SK-N-SH (cell line): Measurements from ENCODE around the gene TSPAN10. TPM values are rescaled to one million over a fixed set of nuclear protein-coding genes. Genes with fewer than 3 reads are reported as not detected.
"Not testable (repeated sequence)": the region's sequence is repeated elsewhere in the genome, so short reads cannot be mapped to it uniquely, and the experiment has no call there.

Experiments
- CTCF ChIA-PET: fragments of 300-600, 350-600 bp; formaldehyde crosslinking; extraction: SDS; loops from one replicate; lab custom pipeline; 2021; lab: Yijun Ruan, JAX
- POLR2A ChIA-PET: fragments of 350-600 bp; sonication (Branson Sonifier 250); formaldehyde crosslinking; extraction: SDS; loops from one replicate; lab custom pipeline; 2020; ENCODE audit warnings: antibody characterized with exemption, inconsistent platforms; lab: Yijun Ruan, JAX
- DNase-seq: peaks from one replicate; pipeline ENCODE4 v3.0.0; 2012
- H2AFZ ChIP-seq: fragments of 200-600 bp; sonication (generic); 2 replicates; pipeline ENCODE4 v1.8.1; 2016; ENCODE audit warnings: antibody characterized with exemption, mild to moderate bottlenecking, low read depth
- H3F3A ChIP-seq: fragments of 200-600 bp; sonication (generic); replicated peaks from 2 replicates; pipeline ENCODE3; 2016; ENCODE audit warnings: antibody characterized with exemption, mild to moderate bottlenecking; ENCODE audit not compliant: insufficient read depth
- H3K27ac ChIP-seq, 2 experiments: fragments of 200-500 bp in 1 of 2; fragments of 200-600 bp in 1 of 2; sonication (Bioruptor generic) in 1 of 2; sonication (generic), shearing (Covaris generic) in 1 of 2; 2 replicates each; pipeline versions ENCODE4 v1.5.1 to v1.6.1; 2014 to 2016; ENCODE audit warnings: low read depth in 2 of 2, inconsistent platforms in 1 of 2, low read length in 1 of 2, mild to moderate bottlenecking in 1 of 2, mixed read lengths in 1 of 2
- H3K27me3 ChIP-seq: fragments of 200-600 bp; sonication (generic), shearing (Covaris generic); 2 replicates; pipeline ENCODE4 v1.6.1; 2016; ENCODE audit warnings: mixed run types; ENCODE audit not compliant: insufficient read depth
- H3K36me3 ChIP-seq, 2 experiments: fragments of 200-500 bp in 1 of 2; fragments of 200-600 bp in 1 of 2; sonication (Bioruptor generic) in 1 of 2; sonication (generic) in 1 of 2; replicated peaks in 1 of 2; 2 replicates each; pipeline versions ENCODE3 to v1.5.1; 2014 to 2016; ENCODE audit warnings: low read length in 1 of 2, mild to moderate bottlenecking in 1 of 2; ENCODE audit not compliant: insufficient read depth in 2 of 2, control insufficient read depth in 1 of 2
- H3K4me1 ChIP-seq, 2 experiments: fragments of 200-500 bp in 1 of 2; fragments of 200-600 bp in 1 of 2; sonication (Bioruptor generic) in 1 of 2; sonication (generic), shearing (Covaris generic) in 1 of 2; 2 replicates each; pipeline versions ENCODE4 v1.5.1 to v1.6.1; 2014 to 2016; ENCODE audit warnings: low read depth in 1 of 2, low read length in 1 of 2, mixed run types in 1 of 2; ENCODE audit not compliant: insufficient read depth in 2 of 2, control insufficient read depth in 1 of 2
- H3K4me2 ChIP-seq: fragments of 200-600 bp; sonication (generic), shearing (Covaris generic); 2 replicates; pipeline ENCODE4 v1.6.1; 2017; ENCODE audit warnings: mixed run types
- H3K4me3 ChIP-seq, 2 experiments: fragments of 200-500 bp in 1 of 2; fragments of 200-600 bp in 1 of 2; sonication (Bioruptor generic) in 1 of 2; sonication (generic), shearing (Covaris generic) in 1 of 2; 2 replicates each; pipeline versions ENCODE4 v1.5.1 to v1.8.1; 2014 to 2016; ENCODE audit warnings: low read depth in 2 of 2, inconsistent platforms in 1 of 2, low read length in 1 of 2, mild to moderate bottlenecking in 1 of 2, mixed read lengths in 1 of 2, moderate library complexity in 1 of 2
- H3K79me2 ChIP-seq: fragments of 200-600 bp; sonication (generic); 2 replicates; pipeline ENCODE4 v1.8.1; 2017; ENCODE audit warnings: mild to moderate bottlenecking; ENCODE audit not compliant: insufficient read depth
- H3K9ac ChIP-seq: fragments of 200-600 bp; sonication (generic); 2 replicates; pipeline ENCODE4 v1.6.1; 2017; ENCODE audit warnings: mixed run types
- H3K9me2 ChIP-seq: fragments of 200-600 bp; sonication (generic); 2 replicates; pipeline ENCODE4 v1.6.1; 2017; ENCODE audit warnings: mixed run types
- H3K9me3 ChIP-seq: fragments of 200-600 bp; sonication (generic); 2 replicates; pipeline ENCODE4 v1.6.1; 2017; ENCODE audit warnings: mixed run types, mild to moderate bottlenecking, moderate library complexity
- H4K20me1 ChIP-seq: fragments of 200-600 bp; sonication (generic); 2 replicates; pipeline ENCODE4 v1.6.1; 2017; ENCODE audit warnings: mild to moderate bottlenecking, mixed run types; ENCODE audit not compliant: insufficient read depth
- CTCF ChIP-seq: fragments of 200-600 bp; sonication (generic); IDR thresholded peaks from 2 replicates; pipeline ENCODE4 v1.6.1; 2017; ENCODE audit warnings: antibody characterized with exemption, mild to moderate bottlenecking, moderate library complexity
- ELF1 ChIP-seq: IDR thresholded peaks from 2 replicates; pipeline ENCODE4 v1.4.0; 2012
- FOXJ3 ChIP-seq: sonication (generic); formaldehyde crosslinking; IDR thresholded peaks from 2 replicates; pipeline ENCODE4 v1.5.1; 2020; ENCODE audit warnings: mild to moderate bottlenecking, missing genetic modification reagents
- JUND ChIP-seq: IDR thresholded peaks from 2 replicates; pipeline ENCODE4 v1.4.0; 2012
- MAX ChIP-seq: IDR thresholded peaks from 2 replicates; pipeline ENCODE4 v1.4.0; 2012; ENCODE audit warnings: low read depth
- MEF2A ChIP-seq: IDR thresholded peaks from 2 replicates; pipeline ENCODE4 v1.4.0; 2012; ENCODE audit warnings: low read depth, borderline replicate concordance
- RAD21 ChIP-seq: IDR thresholded peaks from 2 replicates; pipeline ENCODE4 v1.6.1; 2012; ENCODE audit warnings: mild to moderate bottlenecking, low read length
- RCOR1 ChIP-seq: fragments of 150-350 bp; IDR thresholded peaks from 2 replicates; pipeline ENCODE4 v1.6.1; 2017; ENCODE audit warnings: antibody characterized with exemption, low read length
- REST ChIP-seq: IDR thresholded peaks from 2 replicates; pipeline ENCODE4 v1.6.1; 2012; ENCODE audit warnings: mild to moderate bottlenecking, low read depth, low read length, moderate library complexity
- USF1 ChIP-seq: IDR thresholded peaks from 2 replicates; pipeline ENCODE4 v1.4.0; 2012; ENCODE audit warnings: low read depth, borderline replicate concordance
- USF2 ChIP-seq: fragments of 150-350 bp; IDR thresholded peaks from 2 replicates; pipeline ENCODE4 v1.6.1; 2017; ENCODE audit warnings: antibody characterized with exemption, low read length, low read depth, borderline replicate concordance
- YY1 ChIP-seq: IDR thresholded peaks from 2 replicates; pipeline ENCODE4 v1.4.0; 2012; ENCODE audit warnings: low read depth, mild to moderate bottlenecking
- WGBS: methylation state at CpG from one replicate; pipeline ENCODE4 v1.1.6; 2017; ENCODE audit warnings: low lambda C conversion rate; 5-methylcytosine and 5-hydroxymethylcytosine counted together
- polyA plus RNA-seq, 3 experiments: library from polyadenylated mRNA; depleted of rRNA; stranded (reverse); fragments of >200 nt; gene quantifications; 2 replicates each; pipeline ENCODE4 v1.2.3, GENCODE V29; 2012

The TSPAN10 gene
- polyA plus RNA-seq, 1 of the 3 experiments (the other 2 are of a cell fraction) = 6.0 TPM

GRCh38 chr17:81675515-81676221 lies 38.7 kb downstream of the TSPAN10 start:
- Histone ChIP-seq H3F3A (peaks cover 30% of the 10 kb centered on the region), H3K79me2 (peaks cover 40% of the 10 kb centered on the region; the same call in 1 of the 2 replicates), H3K36me3 (peaks cover 17 to 46% of the 10 kb centered on the region in 2 experiments)
- DNase-seq, H3K9me3 ChIP-seq, H3K27ac ChIP-seq, H3K4me3 ChIP-seq, H3K9me2 ChIP-seq, H2AFZ ChIP-seq, H4K20me1 ChIP-seq, H3K4me1 ChIP-seq, H3K9ac ChIP-seq, H3K4me2 ChIP-seq, H3K27me3 ChIP-seq: not testable (repeated sequence)
- TF ChIP-seq CTCF = peak; percentile 77
- peak; percentile 41; the same call in 1 of the 2 replicates for TF ChIP-seq RAD21
- 47% methylated on average over 18 of the region's 18 CpGs for WGBS
- ChIA-PET CTCF (interaction anchor here (0.6 to 2.5 kb wide), 17 partner anchors 10 to 225 kb away, joined by 3 to 17 read pairs (median 4); partner anchors contain the start of genes CCDC137, MRPL12, OXLD1 and PDE6G), POLR2A (interaction anchor here (0.8 to 1.4 kb wide), 4 partner anchors 8 to 46 kb away, joined by 3 to 6 read pairs (median 4); partner anchors contain the start of genes ARL16, CCDC137, HGS and OXLD1)

GRCh38 chr17:81676906-81677305 lies 39.9 kb downstream of the TSPAN10 start:
- ChIA-PET CTCF (interaction anchor here (0.6 to 2.5 kb wide), 8 partner anchors 10 to 193 kb away, joined by 3 to 17 read pairs (median 7); partner anchors contain the start of gene MRPL12), POLR2A (no interaction called here)
- Histone ChIP-seq H4K20me1 (peaks cover 5% of the 10 kb centered on the region; the same call in 1 of the 2 replicates), H3K4me2 (no peak overlapping the region), H3K4me1 (peaks cover 0 to 1% of the 10 kb centered on the region in 2 experiments; a peak in 2 of 4 replicates), H3F3A (peaks cover 34% of the 10 kb centered on the region), H3K27me3 (no peaks in the 10 kb centered on the region), H3K36me3 (peaks cover 21 to 38% of the 10 kb centered on the region in 2 experiments), H3K9ac (no peak overlapping the region), H2AFZ (no peak overlapping the region), H3K9me3 (no peaks in the 10 kb centered on the region), H3K79me2 (peaks cover 48% of the 10 kb centered on the region), H3K9me2 (no peaks in the 10 kb centered on the region), H3K27ac (no peak overlapping the region), H3K4me3 (no peak overlapping the region)
- peak; percentile 30 for DNase-seq
- 91% methylated on average over 12 of the region's 17 CpGs for WGBS
- TF ChIP-seq MAX (no peak), RCOR1 (no peak), JUND (no peak), YY1 (no peak)

GRCh38 chr17:81680150-81680549 lies 43.2 kb downstream of the TSPAN10 start:
- Histone ChIP-seq H3K4me3 (no peak overlapping the region), H3K9ac (no peak overlapping the region), H4K20me1 (peaks cover 12% of the 10 kb centered on the region), H2AFZ (no peak overlapping the region), H3F3A (peaks cover 27% of the 10 kb centered on the region), H3K36me3 (peaks cover 11 to 17% of the 10 kb centered on the region in 2 experiments), H3K9me3 (no peaks in the 10 kb centered on the region), H3K27me3 (no peaks in the 10 kb centered on the region), H3K4me2 (no peak overlapping the region), H3K4me1 (peaks cover 15 to 16% of the 10 kb centered on the region in 2 experiments; a peak in 3 of 4 replicates), H3K9me2 (no peaks in the 10 kb centered on the region), H3K27ac (no peak overlapping the region), H3K79me2 (peaks cover 77% of the 10 kb centered on the region)
- ChIA-PET POLR2A (interaction anchor here (0.6 to 1.0 kb wide), 2 partner anchors 32 to 176 kb away, joined by 3 to 6 read pairs; partner anchors contain the start of gene SLC25A10), CTCF (interaction anchor here (0.7 kb wide), 1 partner anchor 53 kb away, joined by 3 read pairs; no protein-coding TSS in a partner anchor)
- DNase-seq = no peak
- WGBS = 92% methylated on average over 11 of the region's 11 CpGs
- TF ChIP-seq REST = no peak
- TF ChIP-seq USF1 = no peak
- no peak for TF ChIP-seq RAD21
- no peak for TF ChIP-seq ELF1
- no peak for TF ChIP-seq FOXJ3
- no peak for TF ChIP-seq MEF2A
- no peak for TF ChIP-seq USF2
